IMR-90 (cell line): Measurements from ENCODE around the gene ST3GAL5. TPM values are rescaled to one million over a fixed set of nuclear protein-coding genes. Genes with fewer than 3 reads are reported as not detected.
A peak's percentile ranks its signal among the peaks of the same experiment; 100 is the strongest.

ENCODE experiments used
- ATAC-seq: fragments of 200-7000 bp; cut with Tn5 transposase; 2 replicates; pipeline ENCODE4 v1.9.1; 2020; ENCODE audit warnings: low read depth, mild to moderate bottlenecking, moderate library complexity
- BruUV-seq: library from RNA; stranded (reverse); fragments of 400-500 nt; replicated peaks from 2 replicates; lab custom pipeline; 2021; lab: Mats Ljungman, UMichigan
- CTCF ChIA-PET: fragments of 300-600 bp; formaldehyde crosslinking; extraction: SDS; loops from one replicate; lab custom pipeline; 2021; ENCODE audit warnings: antibody characterized with exemption; lab: Yijun Ruan, JAX
- POLR2A ChIA-PET: fragments of 300-600 bp; sonication (Branson Sonifier 250); formaldehyde crosslinking; loops from one replicate; lab custom pipeline; 2022; ENCODE audit warnings: antibody characterized with exemption; ENCODE audit not compliant: unreplicated experiment; lab: Charles Lee
- DNase-seq: peaks from one replicate; pipeline ENCODE4 v3.0.0; 2013
- H2AFZ ChIP-seq: replicated peaks from 2 replicates; pipeline ENCODE3; 2013; ENCODE audit warnings: low read length, mild to moderate bottlenecking; ENCODE audit not compliant: poor library complexity
- H2AK5ac ChIP-seq: 2 replicates; pipeline ENCODE4 v1.6.1; 2013; ENCODE audit warnings: low read depth, low read length, inconsistent platforms
- H2AK9ac ChIP-seq: replicated peaks from 2 replicates; pipeline ENCODE3; 2013; ENCODE audit warnings: mild to moderate bottlenecking, low read depth, low read length, moderate library complexity; ENCODE audit not compliant: poor library complexity
- H2BK120ac ChIP-seq: 2 replicates; pipeline ENCODE4 v1.6.1; 2013; ENCODE audit warnings: low read depth, low read length, inconsistent platforms
- H2BK15ac ChIP-seq: 3 replicates; pipeline ENCODE4 v1.6.1; 2013; ENCODE audit warnings: low read depth, low read length, inconsistent platforms
- H2BK20ac ChIP-seq: 2 replicates; pipeline ENCODE4 v1.6.1; 2013; ENCODE audit warnings: low read depth, mild to moderate bottlenecking, inconsistent platforms, low read length, moderate library complexity
- H2BK5ac ChIP-seq: 2 replicates; pipeline ENCODE4 v1.6.1; 2013; ENCODE audit warnings: mild to moderate bottlenecking, low read depth, low read length, inconsistent platforms; ENCODE audit not compliant: poor library complexity, severe bottlenecking
- H3K14ac ChIP-seq: replicated peaks from 2 replicates; pipeline ENCODE4 v1.6.1; 2013; ENCODE audit warnings: low read depth, low read length, inconsistent platforms
- H3K18ac ChIP-seq: 2 replicates; pipeline ENCODE4 v1.6.1; 2013; ENCODE audit warnings: low read depth, low read length, control low read depth
- H3K23ac ChIP-seq: 2 replicates; pipeline ENCODE4 v1.6.1; 2013; ENCODE audit warnings: low read depth, low read length, inconsistent platforms
- H3K27ac ChIP-seq: 2 replicates; pipeline ENCODE4 v1.5.1; 2013; ENCODE audit warnings: mild to moderate bottlenecking, control low read depth, low read length; ENCODE audit not compliant: insufficient read depth
- H3K27me3 ChIP-seq: 2 replicates; pipeline ENCODE4 v1.6.1; 2013; ENCODE audit warnings: low read length; ENCODE audit not compliant: control insufficient read depth, insufficient read depth
- H3K36me3 ChIP-seq: 2 replicates; pipeline ENCODE4 v1.6.1; 2013; ENCODE audit warnings: low read length, mixed read lengths; ENCODE audit not compliant: control insufficient read depth, insufficient read depth
- H3K4ac ChIP-seq: 2 replicates; pipeline ENCODE4 v1.6.1; 2013; ENCODE audit warnings: low read depth, low read length, inconsistent platforms
- H3K4me1 ChIP-seq: 2 replicates; pipeline ENCODE4 v1.6.1; 2013; ENCODE audit warnings: low read length, mixed read lengths; ENCODE audit not compliant: control insufficient read depth, insufficient read depth
- H3K4me2 ChIP-seq: 2 replicates; pipeline ENCODE4 v1.6.1; 2013; ENCODE audit warnings: low read depth, mild to moderate bottlenecking, control low read depth, low read length, moderate library complexity
- H3K4me3 ChIP-seq: 2 replicates; pipeline ENCODE4 v1.5.1; 2013; ENCODE audit warnings: low read depth, mild to moderate bottlenecking, control low read depth, low read length, moderate library complexity; ENCODE audit not compliant: insufficient read depth
- H3K56ac ChIP-seq: 2 replicates; pipeline ENCODE4 v1.6.1; 2013; ENCODE audit warnings: low read length, inconsistent platforms; ENCODE audit not compliant: insufficient read depth; ENCODE audit errors: extremely low read depth
- H3K79me1 ChIP-seq, 2 experiments: 2 replicates each; pipeline ENCODE4 v1.6.1; 2013; ENCODE audit warnings: low read length in 2 of 2, inconsistent platforms in 1 of 2, low read depth in 1 of 2
- H3K9ac ChIP-seq: 2 replicates; pipeline ENCODE4 v1.6.1; 2013; ENCODE audit warnings: low read depth, low read length, control low read depth
- H3K9me1 ChIP-seq: 2 replicates; pipeline ENCODE4 v1.6.1; 2013; ENCODE audit warnings: low read length, inconsistent platforms; ENCODE audit not compliant: insufficient read depth
- H3K9me3 ChIP-seq: 2 replicates; pipeline ENCODE4 v1.6.1; 2013; ENCODE audit warnings: low read length; ENCODE audit not compliant: control insufficient read depth, insufficient read depth
- H4K20me1 ChIP-seq: 2 replicates; pipeline ENCODE4 v1.6.1; 2013; ENCODE audit warnings: low read length, inconsistent platforms; ENCODE audit not compliant: insufficient read depth
- H4K5ac ChIP-seq: 2 replicates; pipeline ENCODE4 v1.6.1; 2013; ENCODE audit warnings: mild to moderate bottlenecking, low read depth, low read length, control low read depth
- H4K8ac ChIP-seq, 2 experiments: 2 replicates each; pipeline ENCODE4 v1.6.1; 2013; ENCODE audit warnings: low read depth in 2 of 2, low read length in 2 of 2, control low read depth in 1 of 2, inconsistent platforms in 1 of 2
- H4K91ac ChIP-seq: 2 replicates; pipeline ENCODE4 v1.6.1; 2013; ENCODE audit warnings: low read depth, low read length, inconsistent platforms; ENCODE audit not compliant: insufficient read depth
- RAD21 ChIP-seq: IDR thresholded peaks from 2 replicates; pipeline ENCODE4 v1.6.1; 2012; ENCODE audit warnings: low read length, improper control_type of control experiment
- WGBS, 2 experiments: methylation state at CpG; one replicate each; pipeline versions ENCODE4 v1.1.5 to v1.1.7; 2013; ENCODE audit warnings: missing lambda C conversion rate in 2 of 2; ENCODE audit not compliant: insufficient read length in 1 of 2; ENCODE audit errors: extremely low coverage in 2 of 2; 5-methylcytosine and 5-hydroxymethylcytosine counted together
- dilution Hi-C: fragments of 300-500 bp; cut with HindIII; formaldehyde crosslinking; loops from one replicate; pipeline ENCODE4 v1.14.3; 2018; ENCODE audit warnings: low sequenced_read_pairs; ENCODE audit not compliant: unreplicated experiment
- in situ Hi-C: fragments of 300-500 bp; cut with MboI; formaldehyde crosslinking; loops from 3 replicates; pipeline ENCODE4 v1.14.3; 2019; ENCODE audit warnings: low sequenced_read_pairs, inconsistent platforms, mixed read lengths
- intact Hi-C: fragments of 100-400 bp; cut with micrococcal nuclease; formaldehyde crosslinking; loops from 2 replicates; pipeline ENCODE4 v1.10.0; 2022
- polyA plus RNA-seq, 3 experiments: library from polyadenylated mRNA; depleted of rRNA; stranded (reverse); fragments of >200 nt; gene quantifications; 2 replicates each; pipeline ENCODE4 v1.2.3, GENCODE V29; 2012; ENCODE audit warnings: low replicate concordance in 1 of 3
- total RNA-seq: library from RNA; depleted of rRNA; stranded (reverse); fragments of >200 nt; gene quantifications from 2 replicates; pipeline ENCODE4 v1.2.3, GENCODE V29; 2012

The ST3GAL5 gene
- total and polyA plus RNA-seq, 2 of the 4 experiments (the other 2 are of a cell fraction): 16.8 to 21.0 TPM

GRCh38 chr2:85791704-85792565, 96.9 kb downstream of the ST3GAL5 start:
- H2AK5ac ChIP-seq: peak overlapping the region; percentile 93
- no peak for TF ChIP-seq RAD21
- no peaks in the 10 kb centered on the region for H3K9me3 ChIP-seq
- no TSS peak for BruUV-seq
- 70% methylated on average over 7 of the region's 22 CpGs; no CpG with 5 or more reads in 1 of the 2 experiments for WGBS, 2 experiments
- H3K4ac ChIP-seq: peak overlapping the region; percentile 77
- H3K9ac ChIP-seq: no peak overlapping the region
- 0 out of 2 replicates have a peak overlapping the region, but pooled peaks have one; percentile 20 for H3K23ac ChIP-seq
- peak overlapping the region; percentile 43 to 59; a peak in 3 of 4 replicates for H4K8ac ChIP-seq
- H4K20me1 ChIP-seq: no peaks in the 10 kb centered on the region
- H2BK5ac ChIP-seq: peak overlapping the region; percentile 5
- no peak for DNase-seq
- ChIA-PET POLR2A (no interaction called here), CTCF (no interaction called here)
- peak overlapping the region; percentile 69 for H3K14ac ChIP-seq
- in situ Hi-C loops (no loop called here), dilution Hi-C loops (no loop called here), intact Hi-C loops (loop anchor here (2.0 kb wide), 1 partner anchor 19 kb away; no protein-coding TSS in a partner anchor)
- peaks cover 41% of the 10 kb centered on the region for H3K4me1 ChIP-seq
- H3K36me3 ChIP-seq: peaks cover 17% of the 10 kb centered on the region
- H2BK120ac ChIP-seq: peak overlapping the region; percentile 78
- peak overlapping the region; percentile 77 for H2BK20ac ChIP-seq
- H4K5ac ChIP-seq: peak overlapping the region; percentile 26; the same call in 1 of the 2 replicates
- no peak for ATAC-seq
- peak overlapping the region; percentile 75 for H4K91ac ChIP-seq
- peaks cover 25% of the 10 kb centered on the region for H3K9me1 ChIP-seq
- H2AFZ ChIP-seq: peak overlapping the region; percentile 15
- no peaks in the 10 kb centered on the region for H3K79me1 ChIP-seq
- peak overlapping the region; percentile 68 for H3K18ac ChIP-seq
- H2BK15ac ChIP-seq: peak overlapping the region; percentile 72; the same call in 1 of the 3 replicates
- H3K4me3 ChIP-seq: no peak overlapping the region
- peak overlapping the region; percentile 23; the same call in 1 of the 2 replicates for H3K4me2 ChIP-seq
- 0 out of 2 replicates have a peak overlapping the region, but pooled peaks have one; percentile 7 for H3K56ac ChIP-seq
- H3K27me3 ChIP-seq: no peaks in the 10 kb centered on the region
- peak overlapping the region; percentile 40; the same call in 1 of the 2 replicates for H3K27ac ChIP-seq
- peak overlapping the region; percentile 38 for H2AK9ac ChIP-seq
